Psoas muscle (tissue), 8 donors: ENCODE results near the gene SAMD10. TPM values are rescaled to one million over a fixed set of nuclear protein-coding genes. Genes with fewer than 3 reads are reported as not detected.
"Not testable (repeated sequence)": the region's sequence is repeated elsewhere in the genome, so short reads cannot be mapped to it uniquely, and the experiment has no call there.

Experiments
- ATAC-seq, 4 donors: fragments of 200-7000 bp; cut with Tn5 transposase; one replicate each; pipeline ENCODE4 v1.9.1; 2020; ENCODE audit warnings: moderate library complexity in 3 of 4, mild to moderate bottlenecking in 2 of 4
- DNase-seq, 2 donors: peaks; one replicate each; pipeline ENCODE4 v3.0.0-alpha.2; 2020
- H3K27ac ChIP-seq: fragments of 200-600 bp; one replicate; pipeline ENCODE4 v1.8.0; 2022
- H3K27me3 ChIP-seq, 3 donors: fragments of 200-600 bp in 1 of 3; one replicate each; pipeline versions ENCODE4 v1.6.1 to v1.8.0; 2013 to 2022; ENCODE audit warnings: low read length in 2 of 3, mild to moderate bottlenecking in 2 of 3, moderate library complexity in 1 of 3; ENCODE audit not compliant: insufficient read depth in 3 of 3
- H3K36me3 ChIP-seq, 2 donors: fragments of 200-600 bp in 1 of 2; one replicate each; pipeline versions ENCODE4 v1.6.1 to v1.8.0; 2013 to 2022; ENCODE audit warnings: low read depth in 1 of 2, mild to moderate bottlenecking in 1 of 2, moderate library complexity in 1 of 2; ENCODE audit not compliant: insufficient read depth in 1 of 2
- H3K4me1 ChIP-seq: fragments of 200-600 bp; one replicate; pipeline ENCODE4 v1.8.0; 2022
- H3K4me3 ChIP-seq: fragments of 200-600 bp; one replicate; pipeline ENCODE4 v1.8.0; 2022; ENCODE audit warnings: mild to moderate bottlenecking
- H3K9me3 ChIP-seq: fragments of 200-600 bp; one replicate; pipeline ENCODE4 v1.8.0; 2022
- CTCF ChIP-seq: fragments of 200-600 bp; IDR thresholded peaks from one replicate; pipeline ENCODE4 v1.8.0; 2022; ENCODE audit warnings: antibody characterized with exemption
- WGBS, 3 donors: extraction: QIAGEN DNeasy Blood & Tissue Kit; methylation state at CpG; one replicate each; pipeline versions ENCODE4 v1.1.6 to v1.1.7; 2013; 5-methylcytosine and 5-hydroxymethylcytosine counted together
- intact Hi-C, 2 donors: fragments of 100-400 bp; cut with DNase I; formaldehyde crosslinking; loops; one replicate each; pipeline versions ENCODE4 v1.11.0 to v1.14.2; 2022
- polyA plus RNA-seq, 3 donors: library from polyadenylated mRNA; stranded (reverse); fragments of 200-250 nt; gene quantifications; one replicate each; pipeline ENCODE4 v1.2.3, GENCODE V29; 2013
- total RNA-seq, 4 donors: library from RNA; stranded (reverse); fragmentation: NEBNext Ultra II Directional in 2 of 4; extraction: Animal tissue kit (Norgen Biotek cat#: 25700) in 2 of 4; gene quantifications; one replicate each; pipeline versions ENCODE4 v1.2.1 to v1.2.4, GENCODE V29; 2021 to 2023
- donor health status: healthy with polysubstance abuse.
- donor health status: DM: no; HTN: no; CAD: no; lungs with moderate emphysema.
- donor health status: Bipolar disorder and iron deficiency.
- donor health status: healthy.
- donor health status: DM: yes; HTN: yes; CAD: no.
- donor health status: DM: no; HTN: no; CAD: no.
- donor health status: DM: no; HTN: no; CAD: no.
- donor health status: DM: yes; HTN: yes; CAD: no.

The SAMD10 gene
- total and polyA plus RNA-seq, 7 donors, result 0.32 to 5.5 (median 0.56) TPM

- 90 to 93% (median 93%) methylated on average over 52 to 61 of the region's 61 CpGs for WGBS, 3 donors
- Histone ChIP-seq H3K27ac (no peak overlapping the region), H3K4me1 (peaks cover 2% of the 10 kb centered on the region), H3K9me3 (no peaks in the 10 kb centered on the region), H3K4me3 (no peak overlapping the region), H3K36me3 (peaks cover 2 to 66% of the 10 kb centered on the region in 2 donors), H3K27me3 (no peaks in the 10 kb centered on the region)
- ATAC-seq, result peak in 1 of 4 donors; percentile 6
- TF ChIP-seq CTCF, result no peak
- intact Hi-C loops, result no loop called here
- DNase-seq, result peak; percentile 8 to 58
These were observed 16.8 kb downstream of the SAMD10 start for GRCh38 chr20:63962426-63963347.

- peaks cover 10% of the 10 kb centered on the region for H3K4me1 ChIP-seq
- DNase-seq (peak; percentile 12 to 48), ATAC-seq (no peak)
- no peak for TF ChIP-seq CTCF
- H3K9me3 ChIP-seq, result no peaks in the 10 kb centered on the region
- peaks cover 2 to 59% of the 10 kb centered on the region in 2 donors for H3K36me3 ChIP-seq
- no peak overlapping the region for H3K27ac ChIP-seq
- WGBS, 3 donors, result 85 to 92% (median 85%) methylated on average over 26 of the region's 26 CpGs
- intact Hi-C loops, result no loop called here
- H3K27me3 ChIP-seq, result no peaks in the 10 kb centered on the region
- H3K4me3 ChIP-seq, result no peak overlapping the region
These were observed 17.6 kb downstream of the SAMD10 start for GRCh38 chr20:63961664-63962425.

GRCh38 chr20:63960654-63961621 is 18.5 kb downstream of the SAMD10 start:
- H3K27me3 ChIP-seq, H3K4me3 ChIP-seq, intact Hi-C loops, H3K27ac ChIP-seq, ATAC-seq, H3K9me3 ChIP-seq: not testable (repeated sequence)
- Histone ChIP-seq H3K4me1 (peaks cover 11% of the 10 kb centered on the region), H3K36me3 (peaks cover 0 to 51% of the 10 kb centered on the region in 2 donors)
- 88 to 90% (median 89%) methylated on average over 11 to 15 of the region's 15 CpGs for WGBS, 3 donors
- DNase-seq, result peak in 1 of 2 donors; percentile 27

GRCh38 chr20:63959699-63960075 is 19.8 kb downstream of the SAMD10 start:
- H3K27ac ChIP-seq, result no peak overlapping the region
- no peak for TF ChIP-seq CTCF
- peaks cover 0 to 51% of the 10 kb centered on the region in 2 donors for H3K36me3 ChIP-seq
- H3K27me3 ChIP-seq, result no peaks in the 10 kb centered on the region
- 87 to 92% (median 89%) methylated on average over 16 to 17 of the region's 17 CpGs for WGBS, 3 donors
- H3K4me3 ChIP-seq, result no peak overlapping the region
- no peak for DNase-seq
- H3K4me1 ChIP-seq, result peaks cover 17% of the 10 kb centered on the region
- H3K9me3 ChIP-seq, result no peaks in the 10 kb centered on the region
- intact Hi-C loops, result no loop called here
- ATAC-seq, result no peak
